DOHH2 (cell line): ENCODE measurements around the gene CNKSR3.

Experiments
- EZH2phosphoT487 ChIP-seq: fragments of 200-600 bp; sonication (generic); IDR thresholded peaks from 2 replicates; pipeline ENCODE4 v1.6.1; 2017; ENCODE audit warnings: borderline replicate concordance, mild to moderate bottlenecking, antibody characterized with exemption, low read length, moderate library complexity, mixed read lengths
- TF ChIP-seq, protein P1 (sequence below): fragments of 200-600 bp; sonication (generic); IDR thresholded peaks from one replicate; pipeline ENCODE4 v1.5.1; 2014; ENCODE audit warnings: antibody characterized with exemption, mild to moderate bottlenecking, low read depth, low read length; ENCODE audit not compliant: poor library complexity, severe bottlenecking

DNA sequence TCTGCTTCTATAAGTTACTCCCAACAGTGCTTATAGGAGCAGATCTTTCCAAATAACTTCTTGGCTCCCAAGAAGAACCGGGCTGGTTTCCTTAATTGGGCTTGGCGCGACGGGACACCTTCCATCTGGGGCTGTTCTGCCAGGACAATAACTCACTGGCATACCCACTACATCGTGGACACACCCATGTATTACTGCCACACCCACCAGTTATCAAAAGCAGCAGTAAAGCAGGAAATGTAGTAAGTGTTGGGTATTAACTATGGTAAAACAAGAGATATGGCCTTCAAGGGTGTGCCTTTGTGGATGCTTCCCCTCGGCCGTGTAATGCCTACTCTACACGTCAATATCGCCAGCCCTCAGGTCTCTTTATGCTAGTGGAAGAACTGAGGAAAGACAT lies 24.7 kb downstream of the CNKSR3 start:
- TF ChIP-seq, protein P1, sequence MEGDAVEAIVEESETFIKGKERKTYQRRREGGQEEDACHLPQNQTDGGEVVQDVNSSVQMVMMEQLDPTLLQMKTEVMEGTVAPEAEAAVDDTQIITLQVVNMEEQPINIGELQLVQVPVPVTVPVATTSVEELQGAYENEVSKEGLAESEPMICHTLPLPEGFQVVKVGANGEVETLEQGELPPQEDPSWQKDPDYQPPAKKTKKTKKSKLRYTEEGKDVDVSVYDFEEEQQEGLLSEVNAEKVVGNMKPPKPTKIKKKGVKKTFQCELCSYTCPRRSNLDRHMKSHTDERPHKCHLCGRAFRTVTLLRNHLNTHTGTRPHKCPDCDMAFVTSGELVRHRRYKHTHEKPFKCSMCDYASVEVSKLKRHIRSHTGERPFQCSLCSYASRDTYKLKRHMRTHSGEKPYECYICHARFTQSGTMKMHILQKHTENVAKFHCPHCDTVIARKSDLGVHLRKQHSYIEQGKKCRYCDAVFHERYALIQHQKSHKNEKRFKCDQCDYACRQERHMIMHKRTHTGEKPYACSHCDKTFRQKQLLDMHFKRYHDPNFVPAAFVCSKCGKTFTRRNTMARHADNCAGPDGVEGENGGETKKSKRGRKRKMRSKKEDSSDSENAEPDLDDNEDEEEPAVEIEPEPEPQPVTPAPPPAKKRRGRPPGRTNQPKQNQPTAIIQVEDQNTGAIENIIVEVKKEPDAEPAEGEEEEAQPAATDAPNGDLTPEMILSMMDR: no peak
- no peak for TF ChIP-seq EZH2phosphoT487
